Esophagus squamous epithelium (tissue), 5 donors: ENCODE measurements around the gene ELMO2. TPM values are rescaled to one million over a fixed set of nuclear protein-coding genes. Genes with fewer than 3 reads are reported as not detected.

Experiments
- DNase-seq: peaks from one replicate; lab custom pipeline; 2025; lab: John Stamatoyannopoulos, UW
- H3K27ac ChIP-seq, 4 donors: fragments of 200-600 bp; sonication (generic); one replicate each; pipeline ENCODE4 v1.5.1; 2016 to 2019; ENCODE audit warnings: mild to moderate bottlenecking in 1 of 4
- H3K27me3 ChIP-seq, 4 donors: fragments of 200-600 bp; sonication (generic); 1 replicate in 3 of 4; 2 replicates in 1 of 4; pipeline versions ENCODE4 v1.5.1 to v1.6.0; 2017 to 2021; ENCODE audit warnings: antibody characterized with exemption in 1 of 4
- H3K36me3 ChIP-seq, 3 donors: fragments of 200-600 bp; sonication (generic); one replicate each; pipeline ENCODE4 v1.5.1; 2016 to 2019
- H3K4me1 ChIP-seq, 3 donors: fragments of 200-600 bp; sonication (generic); one replicate each; pipeline ENCODE4 v1.5.1; 2017 to 2019
- H3K4me3 ChIP-seq, 4 donors: fragments of 200-600 bp; sonication (generic); 1 replicate in 3 of 4; 2 replicates in 1 of 4; pipeline ENCODE4 v1.5.1; 2016 to 2019; ENCODE audit warnings: mild to moderate bottlenecking in 2 of 4, moderate library complexity in 1 of 4
- H3K9me3 ChIP-seq, 3 donors: fragments of 200-600 bp; sonication (generic); one replicate each; pipeline ENCODE4 v1.5.1; 2016 to 2019
- POLR2A ChIP-seq, 4 donors: fragments of 450-650 bp; IDR thresholded peaks; one replicate each; pipeline ENCODE4 v1.6.1; 2017; ENCODE audit warnings: antibody characterized with exemption in 4 of 4, mild to moderate bottlenecking in 4 of 4, moderate library complexity in 3 of 4
- WGBS, 2 donors: methylation state at CpG; one replicate each; pipeline ENCODE4 v1.1.5; 2018; 5-methylcytosine and 5-hydroxymethylcytosine counted together
- intact Hi-C: fragments of 100-400 bp; cut with DNase I; formaldehyde crosslinking; loops from one replicate; pipeline ENCODE4 v1.15.0; 2022
- total RNA-seq, 4 donors: library from RNA; depleted of rRNA; stranded (reverse); fragments of >200 nt; gene quantifications; one replicate each; pipeline ENCODE4 v1.1.0, GENCODE V29; 2016
- TF ChIP-seq, protein P1 (sequence below), 6 experiments: fragments of 450-650 bp in 4 of 6; fragments of 200-600 bp in 2 of 6; sonication (generic) in 2 of 6; IDR thresholded peaks; one replicate each; pipeline ENCODE4 v1.5.1; 2016 to 2019; ENCODE audit warnings: antibody characterized with exemption in 6 of 6, mild to moderate bottlenecking in 4 of 6, moderate library complexity in 4 of 6
- donor health status: DM: yes; HTN: yes; CAD: no.

Gene ELMO2
- total RNA-seq, 4 donors from 2014 or later: 27.5 to 38.0 (median 37.0) TPM

DNA sequence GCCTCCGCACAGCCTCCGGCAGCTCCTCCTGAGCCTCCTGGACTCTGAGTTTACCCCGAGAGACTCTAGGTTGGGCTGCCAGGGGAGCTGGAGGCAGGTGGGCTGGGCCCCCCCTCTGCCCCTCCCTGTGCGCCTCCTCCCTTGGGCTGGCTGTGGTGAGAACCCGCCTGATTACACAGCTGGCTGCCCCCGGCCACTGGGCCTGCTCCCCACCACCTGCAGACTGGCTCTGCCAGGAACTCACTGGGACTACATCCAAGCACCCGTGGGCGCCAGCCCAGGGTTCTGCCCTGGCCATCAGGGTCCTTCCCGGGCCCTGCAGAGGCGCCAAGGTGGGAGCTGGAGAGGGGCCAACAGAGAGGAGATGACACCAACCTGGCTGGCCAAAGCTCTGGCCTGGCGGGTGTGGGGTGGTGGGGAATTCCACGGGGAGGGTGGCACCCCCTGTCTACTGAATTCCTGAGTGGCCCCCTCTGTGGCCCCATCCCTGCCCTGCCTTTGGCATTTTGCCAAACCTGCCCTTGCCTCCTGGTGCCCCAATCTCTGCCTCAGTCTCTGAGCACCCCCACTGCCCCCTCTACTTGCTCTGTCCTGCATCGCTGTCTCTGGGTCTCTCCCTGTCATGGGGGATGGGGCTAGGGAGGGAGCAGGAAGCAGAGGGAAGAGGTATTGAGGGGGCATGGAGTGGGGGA lies 76.2 kb downstream of the ELMO2 start:
- peaks cover 0 to 38% (median 4%) of the 10 kb centered on the region in 3 donors for H3K4me1 ChIP-seq
- 20 to 56% methylated on average over 1 to 3 of the region's 13 CpGs for WGBS, 2 donors
- H3K27me3 ChIP-seq: peaks cover 0 to 97% (median 5%) of the 10 kb centered on the region in 4 donors
- no peak overlapping the region for H3K27ac ChIP-seq
- no peaks in the 10 kb centered on the region for H3K9me3 ChIP-seq
- no peak for DNase-seq
- no peak for TF ChIP-seq POLR2A (IDR thresholded peaks at IDR 0.05)
- TF ChIP-seq, protein P1, sequence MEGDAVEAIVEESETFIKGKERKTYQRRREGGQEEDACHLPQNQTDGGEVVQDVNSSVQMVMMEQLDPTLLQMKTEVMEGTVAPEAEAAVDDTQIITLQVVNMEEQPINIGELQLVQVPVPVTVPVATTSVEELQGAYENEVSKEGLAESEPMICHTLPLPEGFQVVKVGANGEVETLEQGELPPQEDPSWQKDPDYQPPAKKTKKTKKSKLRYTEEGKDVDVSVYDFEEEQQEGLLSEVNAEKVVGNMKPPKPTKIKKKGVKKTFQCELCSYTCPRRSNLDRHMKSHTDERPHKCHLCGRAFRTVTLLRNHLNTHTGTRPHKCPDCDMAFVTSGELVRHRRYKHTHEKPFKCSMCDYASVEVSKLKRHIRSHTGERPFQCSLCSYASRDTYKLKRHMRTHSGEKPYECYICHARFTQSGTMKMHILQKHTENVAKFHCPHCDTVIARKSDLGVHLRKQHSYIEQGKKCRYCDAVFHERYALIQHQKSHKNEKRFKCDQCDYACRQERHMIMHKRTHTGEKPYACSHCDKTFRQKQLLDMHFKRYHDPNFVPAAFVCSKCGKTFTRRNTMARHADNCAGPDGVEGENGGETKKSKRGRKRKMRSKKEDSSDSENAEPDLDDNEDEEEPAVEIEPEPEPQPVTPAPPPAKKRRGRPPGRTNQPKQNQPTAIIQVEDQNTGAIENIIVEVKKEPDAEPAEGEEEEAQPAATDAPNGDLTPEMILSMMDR (IDR thresholded peaks at IDR 0.05): no peak
- intact Hi-C loops: no loop called here
- H3K4me3 ChIP-seq: no peak overlapping the region
- no peaks in the 10 kb centered on the region for H3K36me3 ChIP-seq

DNA sequence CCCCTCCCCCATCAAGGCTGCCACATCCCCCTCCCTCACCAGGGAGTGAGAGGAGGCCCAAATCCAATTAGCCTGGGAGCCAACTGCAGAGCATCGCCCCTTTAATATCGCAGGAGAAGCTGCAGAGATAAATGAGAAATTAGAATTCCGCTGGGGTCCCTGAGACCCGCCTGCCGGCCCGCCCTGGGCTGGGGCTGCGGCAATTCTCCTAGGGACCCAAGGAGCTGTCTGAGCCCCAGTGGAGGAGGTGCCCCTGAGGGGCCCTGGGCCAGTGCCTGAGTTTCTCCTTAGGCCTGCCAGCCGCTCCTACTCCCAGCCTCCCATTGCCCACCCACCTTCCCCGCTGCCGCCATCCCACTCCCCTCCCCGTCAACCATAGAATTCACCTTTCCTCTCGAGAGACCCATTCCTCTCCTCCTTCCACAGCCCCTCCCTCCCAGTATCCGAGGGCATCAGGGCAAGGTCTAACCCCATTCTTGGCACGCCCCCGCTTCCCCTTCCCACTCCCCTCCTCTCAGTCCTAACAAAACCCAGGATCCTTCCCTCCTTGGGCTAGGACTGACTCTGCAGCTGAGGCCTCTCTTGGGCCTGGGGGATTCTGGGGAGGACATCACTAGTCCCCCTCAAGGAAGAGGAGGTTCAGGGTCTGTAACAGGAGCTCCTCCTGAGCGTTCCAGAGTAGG lies 78.1 kb downstream of the ELMO2 start:
- Histone ChIP-seq H3K27ac (no peak overlapping the region), H3K27me3 (peaks cover 0 to 95% (median 2%) of the 10 kb centered on the region in 4 donors), H3K4me3 (no peak overlapping the region), H3K4me1 (peaks cover 0 to 51% (median 4%) of the 10 kb centered on the region in 3 donors), H3K36me3 (no peaks in the 10 kb centered on the region), H3K9me3 (no peaks in the 10 kb centered on the region)
- TF ChIP-seq, protein P1 (IDR thresholded peaks at IDR 0.05): no peak
- no peak for TF ChIP-seq POLR2A (IDR thresholded peaks at IDR 0.05)
- no peak for DNase-seq
- WGBS, 2 donors: 66 to 87% methylated on average over 4 to 14 of the region's 16 CpGs
- intact Hi-C loops: no loop called here

DNA sequence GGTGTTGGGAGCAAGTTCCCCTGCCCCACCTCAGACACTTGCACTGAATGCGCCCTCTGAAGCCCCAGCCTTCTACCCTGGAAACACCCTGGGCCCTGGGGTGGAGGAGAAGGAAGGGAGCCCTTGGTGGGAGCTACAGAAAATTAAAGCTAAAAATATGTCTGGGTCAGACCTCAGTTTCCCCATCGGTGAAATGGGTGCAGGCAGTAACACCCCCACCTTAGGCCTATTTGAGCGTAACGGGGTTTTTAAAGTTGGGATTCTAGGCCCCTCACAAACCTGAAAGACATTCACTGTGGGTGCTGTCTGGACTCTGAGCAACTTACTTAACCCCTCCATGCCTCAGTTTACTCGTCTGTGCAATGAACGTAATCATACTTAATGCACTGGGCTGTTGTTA lies 78.9 kb downstream of the ELMO2 start:
- Histone ChIP-seq H3K27me3 (peaks cover 0 to 95% (median 2%) of the 10 kb centered on the region in 4 donors), H3K9me3 (no peaks in the 10 kb centered on the region), H3K4me3 (no peak overlapping the region), H3K4me1 (peaks cover 0 to 43% (median 4%) of the 10 kb centered on the region in 3 donors), H3K27ac (no peak overlapping the region), H3K36me3 (no peaks in the 10 kb centered on the region)
- no peak for TF ChIP-seq POLR2A (IDR thresholded peaks at IDR 0.05)
- TF ChIP-seq, protein P1 (IDR thresholded peaks at IDR 0.05): no peak
- no peak for DNase-seq
- 98% methylated on average over 4 of the region's 6 CpGs for WGBS, 2 donors
- intact Hi-C loops: no loop called here

DNA sequence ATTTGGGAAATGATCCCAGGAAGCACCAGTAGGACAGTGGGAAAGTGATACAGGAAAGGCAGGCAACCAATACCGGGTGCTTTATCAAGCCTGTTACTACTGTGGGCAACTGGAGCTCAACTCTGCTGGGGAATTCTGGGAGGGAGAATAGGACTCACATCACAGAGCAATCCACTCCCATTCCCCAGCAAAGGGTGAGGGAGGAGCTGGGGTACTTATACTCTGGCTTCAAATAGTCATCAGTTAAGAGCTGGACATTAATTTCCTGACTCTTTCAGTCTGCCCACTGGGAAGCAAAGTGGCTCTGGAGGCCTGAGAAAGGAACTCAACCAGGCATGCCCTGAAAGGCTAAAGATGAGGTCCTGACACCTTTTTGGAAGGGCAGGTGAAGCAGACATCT lies 80.6 kb downstream of the ELMO2 start:
- intact Hi-C loops: no loop called here
- Histone ChIP-seq H3K4me1 (peaks cover 0 to 28% (median 0%) of the 10 kb centered on the region in 3 donors), H3K27ac (no peak overlapping the region), H3K4me3 (no peak overlapping the region), H3K27me3 (peaks cover 0 to 95% (median 2%) of the 10 kb centered on the region in 4 donors), H3K36me3 (no peaks in the 10 kb centered on the region), H3K9me3 (no peaks in the 10 kb centered on the region)
- WGBS, 2 donors: 67 to 72% methylated on average over 1 of the region's 1 CpG
- TF ChIP-seq, protein P1 (IDR thresholded peaks at IDR 0.05): no peak
- no peak for TF ChIP-seq POLR2A (IDR thresholded peaks at IDR 0.05)
- no peak for DNase-seq
